TTC549 (cell line): Measurements from ENCODE around the gene FXYD6.

Experiments used
- FAIRE-seq: peaks from 2 replicates; lab custom pipeline; 2012; peaks lifted over from hg19 to GRCh38; lab: Jason Lieb, UNC

Gene FXYD6

GRCh38 chr11:117790279-117790678 is 86.2 kb downstream of the FXYD6 start:
- FAIRE-seq: no peak

- no peak for FAIRE-seq
Measured at GRCh38 chr11:117789241-117789640, 87.2 kb downstream of the FXYD6 start.
